ENCODE measurements around the gene MEIKIN. TPM values are rescaled to one million over a fixed set of nuclear protein-coding genes. Genes with fewer than 3 reads are reported as not detected.

MEIKIN gene
- total RNA-seq, 2 experiments from 2014 or later: not detected

- TF ChIP-seq EZH2phosphoT487 (IDR thresholded peaks at IDR 0.05; ENCODE audit: borderline replicate concordance, low read depth, low read length): no peak
- TF ChIP-seq CTCF (conservative IDR thresholded peaks at IDR 0.05; ENCODE audit: low read length): no peak
- no peaks in the 10 kb centered on the region for H3K79me2 ChIP-seq (ENCODE audit: insufficient read depth, low read depth, low read length)
- no peaks in the 10 kb centered on the region for H4K20me1 ChIP-seq (ENCODE audit: insufficient read depth, low read length)
- ChIA-PET POLR2A (interaction anchor here (1.0 kb wide), 1 partner anchor 11 kb away, joined by 3 read pairs; no protein-coding TSS in a partner anchor), CTCF (ENCODE audit: unreplicated experiment) (no interaction called here)
- intact Hi-C loops (cut with micrococcal nuclease; ENCODE audit: unreplicated experiment): no loop called here
- no peaks in the 10 kb centered on the region for H3K9me3 ChIP-seq (ENCODE audit: low read length)
- H3K4me1 ChIP-seq (ENCODE audit: insufficient read depth, low read length, poor library complexity, severe bottlenecking): no peaks in the 10 kb centered on the region
- H3K9me2 ChIP-seq (ENCODE audit: insufficient read depth, low read length): no peaks in the 10 kb centered on the region
- no peak overlapping the region for H3K4me3 ChIP-seq (ENCODE audit: low read depth, low read length, poor library complexity, severe bottlenecking)
- H3K4me2 ChIP-seq (ENCODE audit: low read length): no peak overlapping the region
- H3K36me3 ChIP-seq (ENCODE audit: insufficient read depth, low read length): no peaks in the 10 kb centered on the region
- H3K27ac ChIP-seq (ENCODE audit: low read depth, low read length, poor library complexity, severe bottlenecking): no peak overlapping the region
- DNase-seq (ENCODE audit: low spot score): no peak
- BruUV-seq (replicated peaks): no TSS peak
- no peak overlapping the region for H2AFZ ChIP-seq (ENCODE audit: low read length)
Observed at GRCh38 chr5:131984956-131985665, 39.6 kb upstream of the MEIKIN start.

- DNase-seq (ENCODE audit: low spot score): no peak
- no peak overlapping the region for H3K4me2 ChIP-seq (ENCODE audit: low read length)
- H2AFZ ChIP-seq (ENCODE audit: low read length): no peak overlapping the region
- no peak overlapping the region for H3K27ac ChIP-seq (ENCODE audit: low read depth, low read length, poor library complexity, severe bottlenecking)
- no peaks in the 10 kb centered on the region for H3K4me1 ChIP-seq (ENCODE audit: insufficient read depth, low read length, poor library complexity, severe bottlenecking)
- TF ChIP-seq EZH2phosphoT487 (IDR thresholded peaks at IDR 0.05; ENCODE audit: borderline replicate concordance, low read depth, low read length) (no peak), CTCF (conservative IDR thresholded peaks at IDR 0.05; ENCODE audit: low read length) (no peak)
- no peaks in the 10 kb centered on the region for H3K36me3 ChIP-seq (ENCODE audit: insufficient read depth, low read length)
- intact Hi-C loops (cut with micrococcal nuclease; ENCODE audit: unreplicated experiment): no loop called here
- no peaks in the 10 kb centered on the region for H4K20me1 ChIP-seq (ENCODE audit: insufficient read depth, low read length)
- H3K9me3 ChIP-seq (ENCODE audit: low read length): no peaks in the 10 kb centered on the region
- no peaks in the 10 kb centered on the region for H3K9me2 ChIP-seq (ENCODE audit: insufficient read depth, low read length)
- ChIA-PET CTCF (ENCODE audit: unreplicated experiment) (interaction anchor here (0.6 kb wide), 1 partner anchor 224 kb away, joined by 3 read pairs; no protein-coding TSS in a partner anchor), POLR2A (no interaction called here)
- BruUV-seq (replicated peaks): no TSS peak
- H3K79me2 ChIP-seq (ENCODE audit: insufficient read depth, low read depth, low read length): no peaks in the 10 kb centered on the region
- H3K4me3 ChIP-seq (ENCODE audit: low read depth, low read length, poor library complexity, severe bottlenecking): no peak overlapping the region
Observed at GRCh38 chr5:131983244-131983771, 37.8 kb upstream of the MEIKIN start.

- Histone ChIP-seq H3K4me1 (ENCODE audit: insufficient read depth, low read length, poor library complexity, severe bottlenecking) (no peaks in the 10 kb centered on the region), H4K20me1 (ENCODE audit: insufficient read depth, low read length) (no peaks in the 10 kb centered on the region), H3K9me2 (ENCODE audit: insufficient read depth, low read length) (no peaks in the 10 kb centered on the region), H3K36me3 (ENCODE audit: insufficient read depth, low read length) (no peaks in the 10 kb centered on the region), H3K27ac (ENCODE audit: low read depth, low read length, poor library complexity, severe bottlenecking) (no peak overlapping the region), H3K4me2 (ENCODE audit: low read length) (no peak overlapping the region), H3K9me3 (ENCODE audit: low read length) (no peaks in the 10 kb centered on the region), H3K4me3 (ENCODE audit: low read depth, low read length, poor library complexity, severe bottlenecking) (no peak overlapping the region), H3K79me2 (ENCODE audit: insufficient read depth, low read depth, low read length) (no peaks in the 10 kb centered on the region), H2AFZ (ENCODE audit: low read length) (no peak overlapping the region)
- CTCF ChIA-PET (ENCODE audit: unreplicated experiment): no interaction called here
- POLR2A ChIA-PET: no interaction called here
- TF ChIP-seq CTCF (conservative IDR thresholded peaks at IDR 0.05; ENCODE audit: low read length): no peak
- TF ChIP-seq EZH2phosphoT487 (IDR thresholded peaks at IDR 0.05; ENCODE audit: borderline replicate concordance, low read depth, low read length): no peak
- intact Hi-C loops (cut with micrococcal nuclease; ENCODE audit: unreplicated experiment): no loop called here
- no peak for DNase-seq (ENCODE audit: low spot score)
- no TSS peak for BruUV-seq (replicated peaks)
Observed at GRCh38 chr5:131981516-131981915, 36.1 kb upstream of the MEIKIN start.

Data from OCI-LY7 (cell line).